CMK (cell line): ENCODE measurements around the gene ADAMTS18.
"Not testable (repeated sequence)": the region's sequence is repeated elsewhere in the genome, so short reads cannot be mapped to it uniquely, and the experiment has no call there.

ENCODE experiments used
- DNase-seq: peaks from one replicate; pipeline ENCODE4 v3.0.0-alpha.2; 2010; ENCODE audit warnings: low read depth

Gene ADAMTS18

DNA sequence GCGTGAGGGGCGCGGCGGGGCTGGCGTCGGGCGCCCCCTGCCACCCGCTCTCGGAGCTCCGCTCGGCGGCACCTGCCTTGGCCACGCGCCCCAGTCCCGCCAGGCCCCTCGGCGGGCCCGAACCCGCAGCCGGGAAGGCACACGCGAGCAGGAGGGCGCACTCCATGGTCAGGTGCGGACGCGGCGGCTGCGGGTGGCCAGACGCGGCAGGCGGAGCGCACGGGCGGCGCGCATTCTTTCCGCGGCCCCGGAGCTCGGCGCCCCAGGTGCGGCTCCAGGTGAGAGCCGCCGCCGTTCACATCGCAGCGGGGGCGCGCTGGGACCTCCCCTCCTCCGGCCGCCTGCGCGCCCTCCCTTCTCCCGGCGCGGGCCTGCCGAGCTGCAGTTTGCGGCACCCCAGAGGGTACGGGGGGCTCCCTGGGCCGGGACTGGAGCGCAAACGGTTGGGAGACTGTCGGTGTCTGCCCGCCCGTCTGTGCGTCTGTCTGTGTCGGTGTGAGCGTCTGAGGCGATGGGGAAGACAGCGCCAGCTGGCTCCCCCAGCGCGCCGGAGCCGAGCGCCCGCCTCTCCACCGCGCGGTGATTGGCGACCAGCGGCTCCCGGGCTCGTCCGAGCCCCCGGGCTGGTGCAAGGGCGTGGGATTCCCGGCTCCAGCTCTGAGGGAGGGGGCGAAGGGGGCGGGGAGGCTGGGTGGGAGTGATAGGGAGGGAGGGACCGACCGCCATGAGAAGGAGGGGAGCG is at the start of gene ADAMTS18:
TSS of gene ADAMTS18 (minus strand) at position 505 of the 742 bp plus-strand sequence. CDS start at position 166, 339 bp downstream.
- no peak for DNase-seq

DNA sequence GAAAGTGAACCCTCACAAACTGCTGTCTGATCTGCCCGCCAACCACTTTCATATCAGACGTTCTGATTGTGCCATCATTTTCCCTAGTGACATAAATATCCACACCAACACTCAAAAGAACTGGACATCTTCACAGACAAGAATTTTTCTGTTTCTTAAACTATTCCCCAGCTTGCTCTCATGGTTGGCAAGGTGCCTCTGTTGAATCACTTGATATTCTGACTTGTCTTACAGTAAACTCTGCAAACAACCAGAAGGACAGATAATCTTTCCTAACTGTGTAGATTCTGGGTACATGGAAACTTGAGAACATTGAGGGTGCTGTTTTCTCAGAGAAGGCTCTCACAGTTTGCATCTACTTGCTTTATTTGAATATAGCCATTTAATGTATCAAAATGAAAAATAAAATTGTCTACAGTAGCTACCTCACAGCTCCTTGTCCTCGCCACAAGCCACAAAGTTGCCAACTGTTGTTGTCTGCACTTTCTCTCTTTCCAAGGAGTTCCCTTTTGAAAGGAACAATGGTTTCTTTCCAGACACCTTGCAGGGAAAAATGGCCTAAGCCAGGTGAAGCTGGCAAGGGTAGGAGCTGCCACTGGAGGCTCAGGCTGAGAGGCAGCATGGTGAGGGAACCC is 46.0 kb upstream of the ADAMTS18 start:
- DNase-seq = no peak

DNA sequence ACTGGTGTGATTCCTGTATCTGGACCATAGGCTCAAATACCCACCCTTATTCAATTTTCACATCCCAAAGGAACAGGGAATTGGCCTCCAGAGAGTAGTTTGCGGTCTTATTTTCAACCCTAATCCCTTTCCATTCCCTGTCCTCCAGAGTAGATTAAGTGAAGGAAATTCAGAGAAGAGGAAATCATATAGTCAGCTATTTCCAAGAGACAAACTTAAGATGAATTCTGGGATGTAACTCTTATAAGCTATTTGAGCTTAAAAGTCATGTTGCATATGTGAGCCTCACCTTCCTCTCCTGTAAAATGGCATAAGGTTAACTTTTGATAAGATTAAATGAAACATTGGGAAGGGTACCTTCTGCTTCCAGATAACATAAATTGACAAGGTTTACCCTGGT is 37.4 kb upstream of the ADAMTS18 start:
- DNase-seq = no peak

DNA sequence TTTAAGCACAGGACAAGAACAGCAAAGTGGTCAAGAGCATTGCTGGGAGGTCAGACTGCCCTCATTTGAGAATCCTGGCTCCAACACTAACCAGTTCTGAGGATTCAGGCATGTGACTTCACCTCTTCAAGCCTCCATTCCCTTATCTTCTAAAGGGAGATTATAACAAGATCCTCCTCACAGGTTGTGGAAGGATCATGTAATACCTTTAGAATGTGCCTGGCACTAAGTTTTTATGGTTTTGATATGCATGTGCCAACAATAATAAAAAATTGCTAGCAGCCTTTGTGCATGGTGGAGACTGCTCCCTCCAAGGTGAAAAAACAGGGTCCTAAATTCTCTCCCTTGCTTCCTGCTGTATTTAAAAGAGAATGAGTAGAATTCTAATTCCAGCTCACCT is 36.0 kb upstream of the ADAMTS18 start:
- DNase-seq = no peak

- DNase-seq = no peak
Measured at GRCh38 chr16:77469634-77470033, 34.8 kb upstream of the ADAMTS18 start.

GRCh38 chr16:77468831-77469230 is 34.0 kb upstream of the ADAMTS18 start:
- DNase-seq = no peak

- no peak for DNase-seq
Measured at GRCh38 chr16:77467821-77468335, 33.0 kb upstream of the ADAMTS18 start.

GRCh38 chr16:77463659-77464058 is 28.8 kb upstream of the ADAMTS18 start:
- not testable (repeated sequence) for DNase-seq

GRCh38 chr16:77462894-77463293 is 28.1 kb upstream of the ADAMTS18 start:
- DNase-seq = no peak

- no peak for DNase-seq
Measured at GRCh38 chr16:77459534-77460254, 24.9 kb upstream of the ADAMTS18 start.

DNA sequence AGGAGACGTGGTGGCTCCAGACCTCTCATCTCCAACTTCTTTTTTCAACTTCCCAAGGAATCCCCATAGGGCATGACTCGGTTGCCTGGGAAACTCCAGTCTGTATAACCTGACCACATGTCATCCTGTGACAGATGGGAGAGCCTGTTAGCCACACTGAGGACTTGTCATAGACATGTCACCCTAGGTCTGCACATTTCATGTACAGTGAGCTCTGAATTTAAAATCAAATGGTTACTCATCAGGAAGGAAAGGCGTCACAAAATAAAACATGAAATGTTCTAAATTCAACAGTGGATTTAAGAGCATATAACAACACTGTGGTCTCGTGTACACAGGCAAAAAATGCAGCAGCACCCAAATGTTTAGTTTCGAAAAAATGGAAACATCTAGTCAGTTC is 22.2 kb upstream of the ADAMTS18 start:
- no peak for DNase-seq

DNA sequence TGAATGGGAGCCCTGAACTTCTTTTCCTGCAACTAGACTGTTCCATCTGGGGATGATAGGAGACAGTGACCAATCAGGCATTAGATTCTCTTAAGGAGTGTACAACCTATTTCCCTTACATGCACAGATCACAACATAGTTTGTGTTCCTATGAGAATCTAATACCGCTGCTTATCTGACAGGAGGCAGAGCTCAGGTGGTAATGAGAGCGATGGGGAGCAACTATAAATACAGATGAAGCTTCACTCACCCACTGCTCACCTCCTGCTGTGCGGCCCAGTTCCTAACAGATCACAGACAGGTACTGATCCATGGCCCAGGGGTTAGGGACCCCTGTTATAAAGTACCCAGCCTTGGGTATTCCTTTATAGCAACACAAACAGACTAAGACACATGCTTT is 17.4 kb upstream of the ADAMTS18 start:
- DNase-seq = no peak

GRCh38 chr16:77450790-77451487 is 16.1 kb upstream of the ADAMTS18 start:
- no peak for DNase-seq

DNA sequence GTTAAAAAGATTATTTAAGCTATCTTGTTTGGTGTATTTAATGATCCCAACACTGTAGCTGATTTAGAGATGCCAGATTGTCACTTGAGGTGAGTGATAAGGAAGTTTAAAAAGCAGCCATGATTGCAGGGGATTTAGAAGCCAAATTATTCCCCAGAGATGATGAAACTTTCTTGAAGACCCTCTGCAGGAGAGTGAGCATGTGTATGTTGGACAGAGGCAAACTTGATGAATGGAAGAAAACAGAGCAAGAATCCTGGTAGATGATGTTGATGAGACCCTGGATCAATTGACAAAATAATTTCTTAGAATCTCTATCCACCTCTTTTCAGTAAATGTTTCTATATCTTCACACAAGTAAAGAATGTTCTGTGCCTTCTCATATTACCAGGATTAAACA is 14.4 kb upstream of the ADAMTS18 start:
- no peak for DNase-seq

- no peak for DNase-seq
Measured at GRCh38 chr16:77445324-77445723, 10.5 kb upstream of the ADAMTS18 start.

GRCh38 chr16:77444147-77444460 is 9.3 kb upstream of the ADAMTS18 start:
- DNase-seq = no peak

DNA sequence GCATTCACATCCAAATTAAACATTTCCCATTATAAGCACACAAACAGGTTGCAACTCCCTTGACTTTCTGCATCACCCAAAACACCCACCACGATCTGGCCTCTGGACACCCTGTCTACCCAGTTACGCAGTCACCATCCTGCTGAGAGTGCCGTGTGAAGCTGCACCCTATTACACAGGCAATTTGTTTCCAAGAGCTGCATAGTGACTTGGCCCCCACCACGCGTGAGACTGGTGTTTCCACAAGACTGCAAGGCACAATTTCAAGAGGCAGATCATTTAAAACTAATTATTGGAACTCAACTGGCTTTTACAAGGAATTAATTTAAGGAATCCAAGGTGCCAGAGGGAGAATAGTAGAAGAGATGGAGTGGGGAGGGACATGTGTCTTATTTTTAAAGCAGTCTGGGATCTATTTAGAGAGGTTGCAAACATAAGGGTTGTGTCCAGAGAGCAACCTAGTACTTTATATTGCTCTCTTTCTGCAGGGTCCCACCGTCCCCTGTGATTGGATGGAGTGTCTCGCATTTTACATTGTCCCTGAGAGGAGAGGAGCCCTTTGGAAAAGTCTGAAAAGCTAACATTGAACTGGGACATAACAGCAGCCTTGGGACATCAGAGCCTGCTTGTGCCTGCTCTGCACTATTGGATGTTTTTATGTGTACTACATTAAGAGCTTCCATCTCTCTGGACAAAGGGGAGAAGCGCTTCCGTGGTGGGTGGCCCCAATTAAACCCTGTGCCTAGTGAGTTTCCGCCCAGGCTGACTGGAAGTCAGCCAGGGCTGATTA is 8.7 kb upstream of the ADAMTS18 start:
- no peak for DNase-seq

- no peak for DNase-seq
Measured at GRCh38 chr16:77442078-77442477, 7.2 kb upstream of the ADAMTS18 start.

DNA sequence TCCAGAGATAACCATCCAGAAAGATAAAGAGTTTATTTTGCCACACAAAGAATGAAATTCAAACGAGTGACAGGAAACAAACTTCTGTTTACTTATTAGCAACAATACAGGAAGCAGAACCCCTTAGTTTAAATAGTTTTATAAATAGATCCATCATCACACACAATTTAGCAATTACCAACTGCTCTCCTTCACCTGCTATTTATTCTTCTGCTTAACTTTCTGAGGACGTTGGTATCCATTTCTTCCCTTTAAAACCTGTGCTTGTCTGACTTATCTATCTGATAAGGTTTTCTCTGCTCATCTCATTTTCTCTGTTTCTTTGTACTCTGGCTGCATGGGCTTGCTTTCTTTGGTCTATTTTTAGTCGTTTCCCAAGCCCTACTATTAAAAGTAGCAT is 4.3 kb upstream of the ADAMTS18 start:
- no peak for DNase-seq

DNA sequence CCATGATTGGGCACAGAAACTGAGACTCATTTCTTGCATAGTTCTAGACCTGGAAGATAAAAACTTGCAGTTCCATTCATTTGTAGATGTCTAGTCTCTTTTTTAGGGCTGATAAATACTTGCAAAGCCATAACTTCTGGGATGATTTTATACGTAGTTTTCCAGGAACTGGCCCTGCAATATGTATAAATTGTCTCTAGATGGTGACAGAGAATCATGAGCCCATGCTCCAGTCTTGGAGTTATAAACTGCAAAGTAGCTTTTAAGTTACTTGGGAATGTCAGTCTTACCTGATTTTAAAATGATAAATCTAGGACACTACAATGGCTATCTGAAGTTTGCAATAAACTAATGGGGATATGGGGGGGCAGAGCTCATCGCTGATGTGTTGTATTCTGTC is 3.0 kb upstream of the ADAMTS18 start:
- no peak for DNase-seq

GRCh38 chr16:77435272-77435820 is 512 bp upstream of the ADAMTS18 start:
- DNase-seq = no peak
